GM21381 (cell line): ENCODE data around the gene ABCB9.
A peak's percentile ranks its signal among the peaks of the same experiment; 100 is the strongest.
"Not testable (repeated sequence)": the region's sequence is repeated elsewhere in the genome, so short reads cannot be mapped to it uniquely, and the experiment has no call there.

Source experiments
- ATAC-seq: cut with Tn5 transposase; IDR thresholded peaks from one replicate; pipeline ENCODE4 v1.9.1; 2021; ENCODE audit warnings: mild to moderate bottlenecking, moderate library complexity; ENCODE audit not compliant: unreplicated experiment

The ABCB9 gene

GRCh38 chr12:122903693-122904034 lies 62.6 kb downstream of the ABCB9 start:
- no peak for ATAC-seq

GRCh38 chr12:122902854-122903692 lies 63.2 kb downstream of the ABCB9 start:
- no peak for ATAC-seq

- ATAC-seq, result no peak
These were observed 66.4 kb downstream of the ABCB9 start for GRCh38 chr12:122899887-122900286.

GRCh38 chr12:122896662-122897061 lies 69.6 kb downstream of the ABCB9 start:
- no peak for ATAC-seq

- no peak for ATAC-seq
These were observed 70.3 kb downstream of the ABCB9 start, which contains the start of gene VPS37B for GRCh38 chr12:122895704-122896636. VPS37B (minus strand) TSS chr12:122896124; CDS start chr12:122896062, 62 bp downstream.

GRCh38 chr12:122895320-122895703 lies 71.0 kb downstream of the ABCB9 start:
- ATAC-seq, result no peak

- no peak for ATAC-seq
These were observed 71.8 kb downstream of the ABCB9 start for GRCh38 chr12:122894193-122895121.

GRCh38 chr12:122893208-122894153 lies 72.8 kb downstream of the ABCB9 start:
- no peak for ATAC-seq

GRCh38 chr12:122892724-122893123 lies 73.5 kb downstream of the ABCB9 start:
- ATAC-seq, result not testable (repeated sequence)

GRCh38 chr12:122891661-122892525 lies 74.4 kb downstream of the ABCB9 start:
- ATAC-seq, result no peak

GRCh38 chr12:122889761-122890520 lies 76.3 kb downstream of the ABCB9 start:
- no peak for ATAC-seq

- no peak for ATAC-seq
These were observed 78.0 kb downstream of the ABCB9 start for GRCh38 chr12:122888232-122888752.

GRCh38 chr12:122887819-122888212 lies 78.4 kb downstream of the ABCB9 start:
- ATAC-seq, result peak; percentile 22

GRCh38 chr12:122886851-122887818 lies 79.1 kb downstream of the ABCB9 start:
- ATAC-seq, result peak; percentile 84

GRCh38 chr12:122886161-122886560 lies 80.1 kb downstream of the ABCB9 start:
- no peak for ATAC-seq

GRCh38 chr12:122884860-122885259 lies 81.4 kb downstream of the ABCB9 start:
- ATAC-seq, result no peak
